PC-9 (cell line): ENCODE results near the gene CTSD. TPM values are rescaled to one million over a fixed set of nuclear protein-coding genes. Genes with fewer than 3 reads are reported as not detected.

ENCODE experiments used
- BruUV-seq: library from RNA; stranded (reverse); fragments of 400-500 nt; replicated peaks from 2 replicates; lab custom pipeline; 2021; lab: Mats Ljungman, UMichigan
- CTCF ChIA-PET: fragments of 300-600 bp; sonication (Branson Sonifier 250); formaldehyde crosslinking; loops from one replicate; lab custom pipeline; 2022; ENCODE audit warnings: antibody characterized with exemption; lab: Charles Lee
- POLR2A ChIA-PET: fragments of 300-600 bp; sonication (Branson Sonifier 250); formaldehyde crosslinking; loops from one replicate; lab custom pipeline; 2022; ENCODE audit warnings: antibody characterized with exemption; ENCODE audit not compliant: unreplicated experiment; lab: Charles Lee
- DNase-seq, 2 experiments: peaks; one replicate each; pipeline versions ENCODE4 v3.0.0 to v3.0.0-alpha.2; 2015 to 2022; ENCODE audit warnings: mixed read lengths in 1 of 2
- H2AFZ ChIP-seq: fragments of 200-600 bp; sonication (generic); 2 replicates; pipeline ENCODE4 v1.8.1; 2017; ENCODE audit warnings: antibody characterized with exemption
- H3F3A ChIP-seq: fragments of 200-600 bp; sonication (generic); 2 replicates; pipeline ENCODE4 v1.8.1; 2017; ENCODE audit warnings: antibody characterized with exemption, mild to moderate bottlenecking, low read depth; ENCODE audit not compliant: insufficient read depth
- H3K27ac ChIP-seq: fragments of 200-600 bp; sonication (generic); 2 replicates; pipeline ENCODE4 v1.6.1; 2016; ENCODE audit warnings: mixed run types
- H3K27me3 ChIP-seq: fragments of 200-600 bp; sonication (generic); 2 replicates; pipeline ENCODE4 v1.6.1; 2016; ENCODE audit warnings: low read depth, mixed run types; ENCODE audit not compliant: insufficient read depth
- H3K36me3 ChIP-seq: fragments of 200-600 bp; sonication (generic); 2 replicates; pipeline ENCODE4 v1.6.1; 2016; ENCODE audit warnings: low read depth, mixed run types
- H3K4me1 ChIP-seq: fragments of 200-600 bp; sonication (generic); replicated peaks from 2 replicates; pipeline ENCODE4 v1.6.1; 2016; ENCODE audit warnings: mixed run types; ENCODE audit not compliant: insufficient read depth
- H3K4me2 ChIP-seq: fragments of 200-600 bp; sonication (generic); 2 replicates; pipeline ENCODE4 v1.6.1; 2017; ENCODE audit warnings: mixed run types
- H3K4me3 ChIP-seq: fragments of 200-600 bp; sonication (generic); 2 replicates; pipeline ENCODE4 v1.6.1; 2016; ENCODE audit warnings: mixed run types
- H3K79me2 ChIP-seq: fragments of 200-600 bp; sonication (generic); 2 replicates; pipeline ENCODE4 v1.6.1; 2017; ENCODE audit warnings: low read depth, mixed run types
- H3K9me2 ChIP-seq: fragments of 200-600 bp; sonication (generic); 2 replicates; pipeline ENCODE4 v1.8.1; 2017; ENCODE audit warnings: mild to moderate bottlenecking; ENCODE audit not compliant: insufficient read depth
- H3K9me3 ChIP-seq: fragments of 200-600 bp; sonication (generic); 2 replicates; pipeline ENCODE4 v1.8.1; 2016; ENCODE audit warnings: low read depth; ENCODE audit not compliant: insufficient read depth
- H4K20me1 ChIP-seq: fragments of 200-600 bp; sonication (generic); 2 replicates; pipeline ENCODE4 v1.8.1; 2017; ENCODE audit not compliant: insufficient read depth
- EZH2 ChIP-seq: fragments of 200-600 bp; sonication (generic); IDR thresholded peaks from 2 replicates; pipeline ENCODE4 v1.8.0; 2017; ENCODE audit warnings: antibody characterized with exemption, low read depth
- intact Hi-C: fragments of 100-400 bp; cut with micrococcal nuclease; formaldehyde crosslinking; loops from one replicate; pipeline ENCODE4 v1.10.0; 2022; ENCODE audit not compliant: unreplicated experiment
- total RNA-seq: library from RNA; stranded (reverse); gene quantifications from 2 replicates; pipeline ENCODE4 v1.2.3, GENCODE V29; 2021
- TF ChIP-seq, protein P1 (sequence below): fragments of 200-600 bp; sonication (generic); conservative IDR thresholded peaks from 2 replicates; pipeline ENCODE4 v1.6.1; 2017; ENCODE audit warnings: mixed run types, antibody characterized with exemption, mild to moderate bottlenecking, moderate library complexity

CTSD gene
- total RNA-seq, 1 experiment from 2014 or later: 735 TPM

DNA sequence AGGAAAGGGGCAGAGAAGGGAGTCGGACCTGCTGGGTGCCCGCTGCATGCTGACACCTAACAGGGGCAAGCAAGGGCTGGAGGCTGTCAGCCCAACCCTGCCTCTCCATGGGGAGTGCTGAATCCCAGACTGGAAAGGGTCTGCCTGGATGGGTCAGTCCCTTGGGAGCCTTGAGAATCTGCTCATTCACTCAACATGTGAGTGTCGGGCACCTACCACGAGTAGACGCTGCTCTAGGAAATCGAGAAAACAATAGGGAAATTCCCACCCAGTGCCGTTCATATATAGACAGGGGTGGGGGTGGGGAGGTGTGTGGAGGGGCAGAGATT, 4.4 kb upstream of the CTSD start:
- H3K4me1 ChIP-seq: peaks cover 43% of the 10 kb centered on the region
- no TSS peak for BruUV-seq
- H3F3A ChIP-seq: peaks cover 28% of the 10 kb centered on the region
- ChIA-PET CTCF (no interaction called here), POLR2A (no interaction called here)
- H3K36me3 ChIP-seq: no peaks in the 10 kb centered on the region
- no peaks in the 10 kb centered on the region for H4K20me1 ChIP-seq
- TF ChIP-seq, protein P1, sequence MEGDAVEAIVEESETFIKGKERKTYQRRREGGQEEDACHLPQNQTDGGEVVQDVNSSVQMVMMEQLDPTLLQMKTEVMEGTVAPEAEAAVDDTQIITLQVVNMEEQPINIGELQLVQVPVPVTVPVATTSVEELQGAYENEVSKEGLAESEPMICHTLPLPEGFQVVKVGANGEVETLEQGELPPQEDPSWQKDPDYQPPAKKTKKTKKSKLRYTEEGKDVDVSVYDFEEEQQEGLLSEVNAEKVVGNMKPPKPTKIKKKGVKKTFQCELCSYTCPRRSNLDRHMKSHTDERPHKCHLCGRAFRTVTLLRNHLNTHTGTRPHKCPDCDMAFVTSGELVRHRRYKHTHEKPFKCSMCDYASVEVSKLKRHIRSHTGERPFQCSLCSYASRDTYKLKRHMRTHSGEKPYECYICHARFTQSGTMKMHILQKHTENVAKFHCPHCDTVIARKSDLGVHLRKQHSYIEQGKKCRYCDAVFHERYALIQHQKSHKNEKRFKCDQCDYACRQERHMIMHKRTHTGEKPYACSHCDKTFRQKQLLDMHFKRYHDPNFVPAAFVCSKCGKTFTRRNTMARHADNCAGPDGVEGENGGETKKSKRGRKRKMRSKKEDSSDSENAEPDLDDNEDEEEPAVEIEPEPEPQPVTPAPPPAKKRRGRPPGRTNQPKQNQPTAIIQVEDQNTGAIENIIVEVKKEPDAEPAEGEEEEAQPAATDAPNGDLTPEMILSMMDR: no peak
- TF ChIP-seq EZH2: no peak
- no peak overlapping the region for H3K27ac ChIP-seq
- no peak overlapping the region for H2AFZ ChIP-seq
- H3K9me3 ChIP-seq: no peaks in the 10 kb centered on the region
- H3K4me3 ChIP-seq: no peak overlapping the region
- no peak for DNase-seq
- intact Hi-C loops: no loop called here
- H3K9me2 ChIP-seq: no peaks in the 10 kb centered on the region
- peaks cover 6% of the 10 kb centered on the region for H3K79me2 ChIP-seq
- H3K4me2 ChIP-seq: no peak overlapping the region
- no peaks in the 10 kb centered on the region for H3K27me3 ChIP-seq

DNA sequence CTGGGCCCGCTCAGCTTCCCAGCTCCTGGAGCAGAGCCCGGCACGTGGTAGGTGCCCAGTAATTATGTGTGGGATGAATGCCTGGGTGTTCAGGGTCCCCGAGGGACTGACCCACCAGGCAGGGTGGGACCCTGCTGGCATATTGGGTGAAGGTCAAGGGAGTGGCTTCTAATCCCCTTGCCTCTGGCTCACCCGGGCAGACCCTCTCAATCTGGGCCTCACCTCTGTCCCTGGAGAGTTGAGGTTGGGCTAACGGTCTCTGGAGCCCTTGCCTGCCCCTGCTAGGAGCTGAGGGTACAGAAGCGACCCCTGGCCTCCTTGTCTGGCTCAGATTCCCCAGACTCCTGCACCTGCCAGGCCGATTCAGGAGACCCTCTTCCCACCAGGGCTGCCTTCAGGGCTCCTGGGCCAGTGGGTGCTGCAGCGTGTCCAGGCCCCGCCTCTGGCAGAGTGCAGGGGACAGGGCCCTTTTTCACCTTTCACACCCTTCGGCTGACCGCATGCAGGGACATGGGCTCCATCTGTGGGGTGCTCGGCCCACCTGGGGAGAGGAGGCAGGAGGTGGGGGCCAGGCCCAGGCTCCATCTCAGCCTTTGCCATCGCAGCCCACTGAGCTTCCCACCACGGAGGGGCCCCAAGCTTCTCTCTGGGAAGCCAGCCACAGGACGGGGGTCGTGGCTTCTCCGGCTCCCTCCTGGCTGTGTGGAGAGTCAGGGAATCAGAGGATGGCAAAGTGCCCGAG, 3.8 kb upstream of the CTSD start:
- no peaks in the 10 kb centered on the region for H3K9me3 ChIP-seq
- H3K27ac ChIP-seq: no peak overlapping the region
- TF ChIP-seq, protein P1: no peak
- TF ChIP-seq EZH2: no peak
- H3K27me3 ChIP-seq: no peaks in the 10 kb centered on the region
- no TSS peak for BruUV-seq
- CTCF ChIA-PET: no interaction called here
- POLR2A ChIA-PET: no interaction called here
- peaks cover 32% of the 10 kb centered on the region for H3F3A ChIP-seq
- no peak overlapping the region for H2AFZ ChIP-seq
- no peak overlapping the region for H3K4me2 ChIP-seq
- DNase-seq: no peak
- H3K36me3 ChIP-seq: no peaks in the 10 kb centered on the region
- no peaks in the 10 kb centered on the region for H3K9me2 ChIP-seq
- intact Hi-C loops: no loop called here
- peaks cover 11% of the 10 kb centered on the region for H3K79me2 ChIP-seq
- H3K4me3 ChIP-seq: no peak overlapping the region
- peaks cover 40% of the 10 kb centered on the region for H3K4me1 ChIP-seq
- H4K20me1 ChIP-seq: no peaks in the 10 kb centered on the region

DNA sequence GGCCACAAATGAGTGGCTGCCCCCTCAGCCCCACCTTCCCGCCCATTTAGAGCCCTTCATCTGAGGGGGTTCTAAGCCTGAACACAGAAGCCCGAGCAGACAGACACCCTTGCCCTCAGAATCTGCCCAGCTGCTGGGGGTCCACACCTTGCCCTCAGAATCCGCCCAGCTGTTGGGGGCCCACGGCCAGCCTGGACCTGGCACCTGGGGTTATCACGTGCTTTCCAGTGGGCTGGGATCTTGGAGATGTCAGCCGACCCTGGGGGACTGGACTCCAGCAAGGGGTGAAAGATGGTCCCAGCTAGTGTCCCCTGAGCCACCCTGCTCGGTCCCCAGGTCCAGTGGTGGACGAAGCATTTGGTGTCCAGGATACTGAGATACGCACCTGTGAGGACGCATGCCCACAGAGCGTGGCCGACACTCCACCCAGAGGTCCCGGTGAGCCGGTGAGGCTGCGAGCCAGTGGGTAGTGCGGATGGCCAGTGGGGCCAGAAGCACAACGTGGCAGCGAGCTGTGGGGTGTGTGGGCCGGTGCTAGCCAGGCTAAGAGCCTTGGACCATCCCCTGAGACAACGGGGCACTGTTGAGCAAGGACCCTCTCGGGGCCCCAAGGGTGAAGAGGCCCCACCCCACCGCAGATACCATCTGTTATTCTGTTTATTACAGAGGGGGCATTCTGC, 3.1 kb upstream of the CTSD start:
- H2AFZ ChIP-seq: no peak overlapping the region
- no peak overlapping the region for H3K4me2 ChIP-seq
- DNase-seq: no peak
- CTCF ChIA-PET: no interaction called here
- peaks cover 27% of the 10 kb centered on the region for H3F3A ChIP-seq
- H3K9me2 ChIP-seq: no peaks in the 10 kb centered on the region
- intact Hi-C loops: no loop called here
- H3K27ac ChIP-seq: no peak overlapping the region
- H3K4me1 ChIP-seq: peaks cover 36% of the 10 kb centered on the region
- no peaks in the 10 kb centered on the region for H3K27me3 ChIP-seq
- H3K36me3 ChIP-seq: no peaks in the 10 kb centered on the region
- H4K20me1 ChIP-seq: no peaks in the 10 kb centered on the region
- TF ChIP-seq EZH2: no peak
- TF ChIP-seq, protein P1: no peak
- peaks cover 16% of the 10 kb centered on the region for H3K79me2 ChIP-seq
- POLR2A ChIA-PET: no interaction called here
- H3K9me3 ChIP-seq: no peaks in the 10 kb centered on the region
- no TSS peak for BruUV-seq
- no peak overlapping the region for H3K4me3 ChIP-seq
